CD4-positive, alpha-beta T cell treated with Interleukin-10 for 1 hour (primary cell): ENCODE measurements around the gene PARP14.
"Not testable (repeated sequence)": the region's sequence is repeated elsewhere in the genome, so short reads cannot be mapped to it uniquely, and the experiment has no call there.

Source experiments
- DNase-seq: peaks from one replicate; pipeline ENCODE4 v3.0.0-alpha.2; 2020

Gene PARP14

GRCh38 chr3:122678506-122678905 is 2.1 kb upstream of the PARP14 start:
- no peak for DNase-seq

GRCh38 chr3:122679085-122679881 is 1.4 kb upstream of the PARP14 start:
- DNase-seq: peak; percentile 89

DNA sequence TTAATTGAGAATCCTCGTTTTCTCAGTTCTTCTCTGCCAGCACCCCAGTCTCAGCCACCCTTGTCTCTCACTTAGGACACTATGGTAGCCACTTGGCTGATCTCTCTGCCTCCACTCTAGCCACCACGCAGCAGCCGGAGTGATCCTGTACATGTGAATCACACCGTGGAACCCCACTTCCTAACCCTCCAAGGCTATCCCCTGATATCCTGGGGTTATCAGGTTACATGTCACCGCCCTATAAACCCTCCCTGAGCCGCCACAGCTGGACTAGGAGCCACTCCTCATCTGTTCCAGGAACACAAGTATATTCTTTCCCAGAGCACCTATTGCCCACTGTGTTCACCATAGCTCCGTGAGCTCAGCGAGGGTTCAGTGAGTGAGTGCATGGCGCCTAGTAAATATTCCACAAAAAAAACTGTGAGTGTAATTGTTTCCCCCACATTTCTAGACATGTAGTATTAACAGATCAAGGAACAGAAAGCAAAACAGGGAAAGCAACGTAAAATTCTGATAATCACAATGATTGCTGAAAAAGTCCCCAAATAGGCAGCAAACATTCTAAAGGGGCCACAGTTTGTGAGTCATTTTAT is 661 bp upstream of the PARP14 start:
- DNase-seq: peak; percentile 12

GRCh38 chr3:122681284-122681973 is 790 bp downstream of the PARP14 start:
- no peak for DNase-seq

DNA sequence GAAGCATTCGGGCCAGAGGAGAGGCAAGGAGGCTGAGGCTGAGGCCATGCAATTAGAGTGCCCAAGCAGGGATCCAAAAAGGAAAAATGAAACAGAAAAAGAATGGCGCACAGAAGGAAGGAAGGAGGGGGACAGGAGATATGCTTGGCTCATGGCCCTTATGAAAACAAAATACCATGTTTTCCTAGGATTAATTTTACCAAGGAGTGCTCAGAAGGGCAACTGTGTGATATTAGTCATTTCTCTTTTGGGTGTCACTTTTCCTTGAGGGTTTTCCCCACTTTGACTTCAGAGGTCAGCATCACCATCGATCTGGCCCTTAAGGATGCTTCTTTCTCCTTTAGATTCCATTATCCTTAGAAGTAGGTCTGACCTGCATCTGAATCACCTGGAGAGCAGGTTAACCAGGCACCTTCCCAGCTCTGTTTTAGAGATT is 1.4 kb downstream of the PARP14 start:
- DNase-seq: no peak

DNA sequence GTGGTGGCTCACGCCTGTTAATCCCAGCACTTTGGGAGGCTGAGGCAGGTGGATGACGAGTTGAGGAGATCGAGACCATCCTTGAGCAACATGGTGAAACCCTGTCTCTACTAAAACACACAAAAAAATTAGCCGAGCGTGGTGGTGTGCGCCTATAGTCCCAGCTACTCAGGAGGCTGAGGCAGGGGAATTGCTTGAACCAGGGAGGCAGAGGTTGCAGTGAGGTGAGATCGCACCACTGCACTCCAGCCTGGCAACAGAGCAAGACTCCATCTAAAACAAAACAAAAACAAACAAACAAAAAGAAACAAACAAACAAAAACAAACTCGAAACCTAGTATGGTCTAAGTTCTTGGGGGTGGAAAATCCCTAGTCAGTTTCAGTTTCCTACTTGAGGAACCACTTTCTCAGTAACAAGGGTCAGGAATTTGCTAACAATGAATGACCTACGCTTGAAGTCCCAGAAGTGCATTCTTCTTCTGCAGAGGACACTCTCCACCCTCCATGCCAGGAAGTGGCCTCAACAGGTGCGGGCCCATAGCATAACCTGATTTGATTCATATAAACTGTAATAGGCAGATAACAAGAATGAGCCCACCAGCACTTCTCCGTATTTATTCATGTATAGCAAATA is 2.3 kb downstream of the PARP14 start:
- DNase-seq: peak; percentile 28

DNA sequence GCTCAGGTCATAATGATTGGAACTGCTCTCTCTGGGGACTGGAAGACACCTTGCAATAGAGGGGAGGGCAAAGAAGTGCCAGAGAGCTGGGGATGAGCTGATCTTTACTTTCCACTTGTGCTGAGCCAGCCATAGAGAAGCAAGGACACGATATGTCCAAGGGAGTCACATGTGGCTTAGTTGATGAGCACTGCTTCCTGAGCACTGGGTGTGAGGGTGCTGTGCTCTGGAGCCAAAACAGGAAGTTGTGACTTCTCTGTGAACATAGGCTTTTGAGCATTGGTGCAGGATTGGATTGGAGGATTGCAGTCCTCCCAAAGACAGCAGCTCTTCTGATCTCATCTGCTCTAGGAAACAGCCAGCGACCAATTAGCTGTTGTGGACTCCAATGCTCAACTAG is 6.7 kb downstream of the PARP14 start:
- DNase-seq: no peak

- no peak for DNase-seq
Observed at GRCh38 chr3:122688996-122689395, 8.4 kb downstream of the PARP14 start.

DNA sequence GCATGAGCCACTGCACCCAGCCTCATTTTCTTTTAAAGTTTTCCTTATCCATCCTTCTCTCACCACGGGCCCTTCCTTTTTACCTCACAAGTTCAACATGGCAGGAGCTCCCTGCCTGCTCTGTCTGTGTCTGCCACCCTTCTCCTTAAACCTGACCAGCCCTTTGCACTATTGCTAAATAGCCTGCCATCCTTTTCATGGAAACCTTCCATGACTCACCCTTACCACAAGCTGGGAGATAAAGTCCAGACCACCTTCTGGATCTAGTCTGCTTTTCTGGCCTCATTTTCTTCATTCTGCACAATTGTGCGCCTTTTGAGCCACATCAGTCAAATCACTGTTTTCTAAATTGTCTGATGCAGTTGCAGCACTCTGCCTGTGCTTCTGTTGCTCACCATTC is 8.9 kb downstream of the PARP14 start:
- DNase-seq: no peak

DNA sequence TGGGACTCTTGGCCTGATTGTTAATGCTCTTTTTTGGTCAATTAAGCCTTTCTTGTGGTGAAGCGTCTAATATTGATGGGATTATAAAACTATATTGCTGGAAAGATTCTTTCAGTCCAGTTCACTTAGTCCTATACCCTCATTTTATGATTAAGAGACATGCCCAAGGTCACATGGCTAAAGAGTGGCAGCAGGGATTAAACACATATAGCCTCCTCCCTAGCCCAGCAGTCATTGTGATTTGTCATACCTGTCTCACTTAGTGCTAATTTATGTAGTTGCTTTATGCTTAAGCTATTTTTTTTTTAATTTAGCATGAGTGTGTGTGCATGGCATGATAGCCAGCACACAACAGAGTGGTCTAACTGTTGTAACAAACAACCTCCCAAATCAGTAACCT is 9.5 kb downstream of the PARP14 start:
- DNase-seq: no peak

DNA sequence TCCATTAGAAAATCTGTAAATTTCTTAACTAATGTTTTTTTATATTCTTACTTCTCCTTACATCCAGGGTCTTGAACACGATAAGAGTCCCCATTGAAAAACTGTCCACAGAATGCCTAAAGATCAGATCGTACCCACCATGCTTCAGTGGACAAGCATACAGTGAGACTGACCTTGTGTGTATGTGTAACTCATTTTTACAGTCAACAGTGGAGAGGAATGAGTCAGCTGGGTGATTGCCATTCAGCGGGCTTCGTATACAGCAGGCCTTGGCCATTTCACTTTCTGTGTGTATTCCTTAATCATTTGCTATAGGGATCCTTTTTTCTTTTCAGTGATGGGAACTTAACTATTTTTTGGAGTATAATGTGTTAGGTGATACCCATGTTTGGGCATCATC is 10.6 kb downstream of the PARP14 start:
- DNase-seq: no peak

DNA sequence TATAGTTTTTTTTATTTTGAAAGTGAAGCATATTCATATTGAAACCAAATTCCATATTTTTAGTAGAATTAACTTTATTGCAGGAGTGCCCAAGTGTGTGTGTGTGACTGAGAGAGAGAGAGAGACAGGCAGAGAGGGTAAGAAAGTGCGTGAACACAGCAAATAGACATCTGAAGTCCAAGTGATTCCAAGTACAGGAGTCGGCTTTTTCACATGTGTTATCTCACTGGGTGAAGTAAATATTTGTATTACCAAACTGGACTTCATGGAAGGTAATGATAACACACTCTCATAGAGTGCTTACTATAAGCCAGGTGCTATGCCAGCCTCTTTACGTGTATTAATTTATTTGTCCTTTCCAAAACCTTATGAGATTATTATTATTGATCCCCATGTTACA is 12.0 kb downstream of the PARP14 start:
- no peak for DNase-seq

GRCh38 chr3:122694966-122695365 is 14.3 kb downstream of the PARP14 start:
- DNase-seq: no peak

GRCh38 chr3:122695927-122696561 is 15.4 kb downstream of the PARP14 start:
- no peak for DNase-seq

DNA sequence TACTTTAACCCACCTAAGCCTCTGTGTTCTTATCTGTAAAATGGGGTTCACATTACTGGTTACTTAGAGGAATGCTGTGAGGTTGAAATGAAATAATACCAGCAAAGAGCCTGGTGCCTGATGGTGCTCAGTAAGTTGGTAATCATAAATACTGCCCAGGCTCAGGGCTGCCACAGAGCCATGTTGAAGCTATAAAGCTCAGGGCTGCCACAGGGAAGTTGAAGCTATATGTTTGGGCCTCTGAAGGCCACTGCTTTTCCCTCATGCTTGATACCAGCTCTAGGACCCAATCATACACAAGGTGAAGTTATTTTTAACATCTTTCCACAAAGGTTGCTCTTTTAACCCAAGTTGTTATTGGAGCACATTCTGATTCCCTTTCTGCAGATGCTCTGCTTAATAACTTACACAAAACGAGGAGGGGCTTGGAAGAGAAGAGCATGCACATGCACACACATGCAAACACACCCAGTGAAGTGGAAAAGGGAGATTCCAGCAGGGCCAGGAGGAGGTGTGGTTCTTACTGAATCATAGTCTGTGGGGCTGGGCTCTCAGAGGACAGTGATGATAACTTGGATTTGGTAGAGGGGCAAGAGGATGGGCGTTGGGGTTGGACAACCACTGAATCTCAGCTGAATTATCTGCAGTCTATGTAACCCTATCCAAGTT is 17.4 kb downstream of the PARP14 start:
- DNase-seq: no peak

DNA sequence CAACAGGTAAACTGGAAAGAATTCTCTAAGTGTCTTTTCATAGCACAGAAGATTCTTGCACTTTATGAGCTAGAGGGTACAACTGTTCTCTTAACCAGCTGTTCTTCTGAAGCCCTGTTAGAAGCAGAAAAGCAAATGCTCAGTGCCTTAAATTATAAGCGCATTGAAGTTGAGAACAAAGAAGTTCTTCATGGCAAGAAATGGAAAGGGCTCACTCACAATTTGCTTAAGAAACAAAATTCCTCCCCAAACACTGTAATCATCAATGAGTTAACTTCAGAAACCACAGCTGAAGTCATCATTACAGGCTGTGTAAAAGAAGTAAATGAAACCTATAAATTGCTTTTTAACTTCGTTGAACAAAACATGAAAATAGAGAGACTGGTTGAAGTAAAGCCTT is 19.6 kb downstream of the PARP14 start:
- DNase-seq: no peak

- no peak for DNase-seq
Observed at GRCh38 chr3:122705379-122705778, 24.7 kb downstream of the PARP14 start.

- not testable (repeated sequence) for DNase-seq
Observed at GRCh38 chr3:122710616-122711251, 30.1 kb downstream of the PARP14 start.

DNA sequence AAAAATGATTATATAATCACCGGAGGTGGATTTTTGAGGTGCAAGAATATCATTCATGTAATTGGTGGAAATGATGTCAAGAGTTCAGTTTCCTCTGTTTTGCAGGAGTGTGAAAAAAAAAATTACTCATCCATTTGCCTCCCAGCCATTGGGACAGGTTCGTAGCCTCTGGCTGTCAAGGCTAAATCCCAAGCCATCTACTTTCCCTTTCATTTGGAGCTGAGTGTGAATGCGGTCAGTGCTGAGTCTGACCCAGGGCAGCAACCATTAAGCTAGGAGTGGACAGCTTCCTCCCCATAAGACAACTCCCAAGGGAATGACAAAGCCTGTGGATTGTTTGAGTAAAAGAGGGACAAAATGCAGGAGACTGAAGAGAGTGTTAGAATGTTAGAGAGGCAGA is 33.6 kb downstream of the PARP14 start:
- DNase-seq: no peak

DNA sequence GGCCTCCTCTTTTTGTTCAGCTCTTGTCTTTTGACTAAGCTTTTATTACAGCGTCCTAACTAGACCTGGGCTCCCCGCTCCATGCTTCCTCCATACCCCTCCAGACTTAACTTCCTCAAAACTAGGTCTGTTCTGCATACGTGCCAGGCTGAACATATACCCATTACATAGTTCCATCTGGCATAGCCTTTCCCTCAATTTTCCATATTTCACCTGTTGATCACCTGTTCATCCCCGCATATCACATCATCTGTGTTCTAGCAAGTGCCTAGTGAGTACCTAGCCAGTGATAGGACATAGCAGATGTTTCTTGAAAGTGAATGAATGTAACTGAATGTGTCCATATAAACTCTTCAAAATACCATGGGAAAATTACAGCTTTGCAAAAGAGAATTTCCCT is 36.0 kb downstream of the PARP14 start:
- no peak for DNase-seq

DNA sequence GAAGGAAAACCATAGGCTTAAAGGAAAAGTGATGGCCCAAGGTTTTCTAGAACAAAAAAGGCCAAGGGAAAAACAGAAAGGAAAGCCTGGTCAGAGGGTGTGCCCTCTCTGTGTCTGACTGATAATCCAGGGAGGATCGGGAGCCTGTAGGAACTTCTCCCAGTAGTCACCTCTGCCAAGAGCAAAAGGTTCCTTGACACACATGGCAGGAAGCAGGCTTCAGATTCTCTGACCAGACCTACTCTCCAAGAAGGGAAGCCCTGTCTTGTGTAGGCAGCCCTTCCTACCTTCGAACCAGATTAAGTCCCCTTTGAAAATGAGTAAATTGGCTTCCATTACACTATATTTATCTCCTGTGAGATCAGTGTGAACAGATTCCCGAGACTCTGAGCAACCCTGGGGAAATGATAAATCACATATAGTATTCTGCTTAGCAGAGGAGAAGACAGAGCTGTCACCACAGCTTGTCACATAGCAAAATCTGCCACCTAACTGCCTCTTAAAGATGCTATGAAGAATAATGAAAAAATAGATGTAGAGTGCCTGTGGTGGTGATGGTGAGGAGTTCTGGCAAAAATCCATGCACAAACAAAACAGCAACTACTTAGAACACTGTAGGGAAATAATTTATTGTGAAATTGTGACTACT is 38.8 kb downstream of the PARP14 start:
- no peak for DNase-seq

- DNase-seq: no peak
Observed at GRCh38 chr3:122725106-122725505, 44.5 kb downstream of the PARP14 start.
